PC-3 (cell line): ENCODE results near the gene AGRN.

Source experiments
- EZH2 ChIP-seq: fragments of 300-600 bp; sonication (generic); IDR thresholded peaks from one replicate; pipeline ENCODE4 v1.6.1; 2017; ENCODE audit warnings: antibody characterized with exemption, mild to moderate bottlenecking, low read length; ENCODE audit not compliant: unreplicated experiment
- TF ChIP-seq, protein P1 (sequence below): fragments of 300-600 bp; sonication (generic); conservative IDR thresholded peaks from 2 replicates; pipeline ENCODE4 v1.5.1; 2017; ENCODE audit warnings: antibody characterized with exemption, low read depth, mild to moderate bottlenecking, low read length

DNA sequence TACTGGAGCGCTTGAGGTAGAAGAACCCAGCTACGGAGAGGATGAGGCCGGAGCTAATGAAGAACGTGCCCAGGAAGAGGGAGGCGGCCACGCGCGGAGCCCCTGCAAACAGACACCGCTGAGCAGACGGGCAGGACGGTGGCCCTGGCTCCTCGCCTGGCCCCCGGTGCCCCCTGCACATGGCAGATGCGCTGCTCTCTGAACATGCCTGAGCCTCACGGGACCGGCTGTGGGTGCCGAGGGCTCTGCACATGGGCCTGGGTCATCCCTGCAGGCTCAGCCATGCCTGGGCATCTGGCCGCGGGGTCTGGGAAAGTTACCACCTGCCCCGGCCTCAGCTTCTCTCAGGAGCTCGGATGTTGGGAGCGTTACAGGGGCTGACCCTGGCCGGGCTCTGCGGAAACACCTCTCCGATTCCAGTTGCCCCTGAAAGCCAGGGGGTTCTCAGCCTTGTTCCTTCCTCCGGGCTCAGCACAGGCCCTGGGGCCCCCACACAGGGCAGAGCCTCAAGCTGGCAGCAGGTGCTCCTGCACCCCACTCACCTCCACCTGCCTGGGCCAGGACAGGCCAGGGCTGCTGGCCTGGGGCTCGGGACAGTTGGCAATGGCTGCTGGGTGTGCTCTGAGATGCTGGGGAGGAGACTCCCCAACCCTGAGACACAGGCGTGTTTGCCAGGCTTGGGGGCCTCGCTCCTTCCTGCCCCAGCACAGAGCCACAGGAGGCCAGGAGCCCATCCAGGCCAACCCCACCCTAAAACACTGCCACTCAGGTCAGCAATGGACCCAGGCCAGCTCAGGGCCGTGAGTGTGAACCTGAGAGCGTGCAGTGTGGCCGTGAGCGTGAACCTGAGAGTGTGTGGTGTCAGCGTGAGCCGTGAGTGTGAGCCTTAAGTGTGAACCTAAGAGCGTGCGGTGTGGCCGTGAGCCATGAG, 66.3 kb downstream of the AGRN start:
- TF ChIP-seq, protein P1, sequence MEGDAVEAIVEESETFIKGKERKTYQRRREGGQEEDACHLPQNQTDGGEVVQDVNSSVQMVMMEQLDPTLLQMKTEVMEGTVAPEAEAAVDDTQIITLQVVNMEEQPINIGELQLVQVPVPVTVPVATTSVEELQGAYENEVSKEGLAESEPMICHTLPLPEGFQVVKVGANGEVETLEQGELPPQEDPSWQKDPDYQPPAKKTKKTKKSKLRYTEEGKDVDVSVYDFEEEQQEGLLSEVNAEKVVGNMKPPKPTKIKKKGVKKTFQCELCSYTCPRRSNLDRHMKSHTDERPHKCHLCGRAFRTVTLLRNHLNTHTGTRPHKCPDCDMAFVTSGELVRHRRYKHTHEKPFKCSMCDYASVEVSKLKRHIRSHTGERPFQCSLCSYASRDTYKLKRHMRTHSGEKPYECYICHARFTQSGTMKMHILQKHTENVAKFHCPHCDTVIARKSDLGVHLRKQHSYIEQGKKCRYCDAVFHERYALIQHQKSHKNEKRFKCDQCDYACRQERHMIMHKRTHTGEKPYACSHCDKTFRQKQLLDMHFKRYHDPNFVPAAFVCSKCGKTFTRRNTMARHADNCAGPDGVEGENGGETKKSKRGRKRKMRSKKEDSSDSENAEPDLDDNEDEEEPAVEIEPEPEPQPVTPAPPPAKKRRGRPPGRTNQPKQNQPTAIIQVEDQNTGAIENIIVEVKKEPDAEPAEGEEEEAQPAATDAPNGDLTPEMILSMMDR = no peak
- no peak for TF ChIP-seq EZH2
